Hepatocyte (in vitro differentiated cells): ENCODE measurements around the gene THAP4. TPM values are rescaled to one million over a fixed set of nuclear protein-coding genes. Genes with fewer than 3 reads are reported as not detected.

ENCODE experiments used
- DNase-seq: peaks from one replicate; pipeline ENCODE4 v3.0.0-alpha.2; 2016; ENCODE audit warnings: low spot score
- H2AFZ ChIP-seq: fragments of 200-600 bp; sonication (generic); 2 replicates; pipeline ENCODE4 v1.6.0; 2016; ENCODE audit warnings: antibody characterized with exemption, mild to moderate bottlenecking
- H3K27ac ChIP-seq: fragments of 200-600 bp; sonication (generic); 2 replicates; pipeline ENCODE4 v1.5.1; 2016; ENCODE audit warnings: mild to moderate bottlenecking
- H3K27me3 ChIP-seq: fragments of 200-600 bp; sonication (generic); 2 replicates; pipeline ENCODE4 v1.6.1; 2016
- H3K36me3 ChIP-seq: fragments of 200-600 bp; sonication (generic); replicated peaks from 2 replicates; pipeline ENCODE4 v1.5.1; 2016; ENCODE audit warnings: low read depth; ENCODE audit not compliant: insufficient read depth
- H3K4me1 ChIP-seq: fragments of 200-600 bp; sonication (generic); 2 replicates; pipeline ENCODE4 v1.5.1; 2016; ENCODE audit warnings: mild to moderate bottlenecking, moderate library complexity; ENCODE audit not compliant: insufficient read depth
- H3K4me2 ChIP-seq: fragments of 200-600 bp; sonication (generic); 2 replicates; pipeline ENCODE4 v1.6.0; 2016
- H3K4me3 ChIP-seq: fragments of 200-600 bp; sonication (generic); 2 replicates; pipeline ENCODE4 v1.5.1; 2016; ENCODE audit warnings: mild to moderate bottlenecking
- H3K79me2 ChIP-seq: fragments of 200-600 bp; sonication (generic); 2 replicates; pipeline ENCODE4 v1.6.0; 2017; ENCODE audit warnings: mild to moderate bottlenecking
- H3K9me2 ChIP-seq: fragments of 200-600 bp; sonication (generic); replicated peaks from 2 replicates; pipeline ENCODE4 v1.6.0; 2017; ENCODE audit warnings: mild to moderate bottlenecking; ENCODE audit not compliant: insufficient read depth
- H3K9me3 ChIP-seq: fragments of 200-600 bp; sonication (generic); 2 replicates; pipeline ENCODE4 v1.5.1; 2016; ENCODE audit warnings: low read depth, mild to moderate bottlenecking
- H4K20me1 ChIP-seq: fragments of 200-600 bp; sonication (generic); 2 replicates; pipeline ENCODE4 v1.6.0; 2016; ENCODE audit warnings: mild to moderate bottlenecking; ENCODE audit not compliant: insufficient read depth, poor library complexity, severe bottlenecking
- CTCF ChIP-seq: fragments of 200-600 bp; sonication (generic); IDR thresholded peaks from 2 replicates; pipeline ENCODE4 v1.5.1; 2016; ENCODE audit warnings: antibody characterized with exemption, mild to moderate bottlenecking; ENCODE audit not compliant: poor library complexity
- EZH2 ChIP-seq: fragments of 200-600 bp; sonication (generic); IDR thresholded peaks from 2 replicates; pipeline ENCODE4 v1.6.1; 2016; ENCODE audit warnings: antibody characterized with exemption, mild to moderate bottlenecking, borderline replicate concordance
- EZH2phosphoT487 ChIP-seq: fragments of 200-600 bp; sonication (generic); IDR thresholded peaks from one replicate; pipeline ENCODE4 v1.6.1; 2018; ENCODE audit warnings: antibody characterized with exemption, mild to moderate bottlenecking, low read depth, moderate library complexity; ENCODE audit not compliant: unreplicated experiment, severe bottlenecking
- whole genome bisulfite sequencing: methylation state at CpG from one replicate; pipeline ENCODE4 v1.1.6; 2016; ENCODE audit warnings: low lambda C conversion rate; ENCODE audit errors: missing lambda C conversion rate; 5-methylcytosine and 5-hydroxymethylcytosine counted together
- polyA plus RNA-seq: library from polyadenylated mRNA; unstranded; fragments of >200 nt; fragmentation: Nextera tagmentation; extraction: Ambion mirVana; gene quantifications from 2 replicates; pipeline ENCODE4 v1.2.1, GENCODE V29; 2016
- small RNA-seq: library from RNA; depleted of rRNA; stranded (forward); fragments of <200 nt; gene quantifications from one replicate; pipeline ENCODE3, GENCODE V24; 2014
- total RNA-seq: library from RNA; depleted of rRNA; stranded (reverse); fragments of >200 nt; gene quantifications from 2 replicates; pipeline ENCODE4 v1.2.3, GENCODE V29; 2014

Gene THAP4
- total and polyA plus RNA-seq, 2 experiments from 2014 or later, result 43.2 to 58.1 TPM

- no peak overlapping the region for H2AFZ ChIP-seq
- TF ChIP-seq EZH2, result no peak
- no peak for TF ChIP-seq CTCF
- no peak for TF ChIP-seq EZH2phosphoT487
- WGBS, result 89% methylated on average over 17 of the region's 17 CpGs
- DNase-seq, result no peak
- H3K27ac ChIP-seq, result no peak overlapping the region
- H3K4me3 ChIP-seq, result no peak overlapping the region
- no peaks in the 10 kb centered on the region for H3K4me1 ChIP-seq
- H3K79me2 ChIP-seq, result no peaks in the 10 kb centered on the region
- H3K9me3 ChIP-seq, result no peaks in the 10 kb centered on the region
- no peaks in the 10 kb centered on the region for H3K9me2 ChIP-seq
- no peaks in the 10 kb centered on the region for H3K36me3 ChIP-seq
- no peaks in the 10 kb centered on the region for H3K27me3 ChIP-seq
- no peaks in the 10 kb centered on the region for H4K20me1 ChIP-seq
- H3K4me2 ChIP-seq, result no peak overlapping the region
Observed at GRCh38 chr2:241534701-241535375, 102.1 kb downstream of the THAP4 start.

Small RNA genes within 50 kb of the gene (small RNA-seq; reads per million reads assigned to genes)
- 0.09 reads per million for gene RNA5SP122

Other genes with a start within 250 kb of the THAP4 start
- gene STK25, start 128.6 kb downstream of the THAP4 start, total RNA-seq, result 177 and 183 TPM in 2 replicates
- 192 and 199 TPM in 2 replicates for gene STK25, start 128.6 kb downstream of the THAP4 start, polyA plus RNA-seq
- gene BOK, start 78.4 kb downstream of the THAP4 start, total RNA-seq, result 24.2 and 25.4 TPM in 2 replicates
- gene BOK, start 78.4 kb downstream of the THAP4 start, polyA plus RNA-seq, result 26.5 and 39.7 TPM in 2 replicates
- gene ATG4B, start 535 bp upstream of the THAP4 start, total RNA-seq, result 61.0 and 61.3 TPM in 2 replicates
- gene ATG4B, start 535 bp upstream of the THAP4 start, polyA plus RNA-seq, result 108 and 126 TPM in 2 replicates
- 18.9 and 20.7 TPM in 2 replicates for gene DTYMK, start 49.7 kb upstream of the THAP4 start, total RNA-seq
- gene DTYMK, start 49.7 kb upstream of the THAP4 start, polyA plus RNA-seq, result 52.3 and 55.5 TPM in 2 replicates
- gene ING5, start 64.9 kb upstream of the THAP4 start, total RNA-seq, result 17.5 and 33.4 TPM in 2 replicates
- gene ING5, start 64.9 kb upstream of the THAP4 start, polyA plus RNA-seq, result 27.6 and 28.9 TPM in 2 replicates
- gene D2HGDH, start 97.5 kb upstream of the THAP4 start, total RNA-seq, result 12.9 TPM in 2 replicates
- gene D2HGDH, start 97.5 kb upstream of the THAP4 start, polyA plus RNA-seq, result 41.2 and 54.8 TPM in 2 replicates
- 0.20 and 0.53 TPM in 2 replicates for gene GAL3ST2, start 139.7 kb upstream of the THAP4 start, total RNA-seq
- not detected in 2 replicates for gene GAL3ST2, start 139.7 kb upstream of the THAP4 start, polyA plus RNA-seq
- 6.8 and 9.3 TPM in 2 replicates for gene NEU4, start 172.0 kb upstream of the THAP4 start, total RNA-seq
- 8.7 and 10.2 TPM in 2 replicates for gene NEU4, start 172.0 kb upstream of the THAP4 start, polyA plus RNA-seq
- gene PDCD1, start 221.7 kb upstream of the THAP4 start, total RNA-seq, result not detected in 2 replicates
- 0.44 and 0.84 TPM in 2 replicates for gene PDCD1, start 221.7 kb upstream of the THAP4 start, polyA plus RNA-seq
- not detected in 2 replicates for gene RTP5, start 232.6 kb upstream of the THAP4 start, total RNA-seq
- not detected in 2 replicates for gene RTP5, start 232.6 kb upstream of the THAP4 start, polyA plus RNA-seq